ENCODE measurements around the gene CELA2B.
"Not testable (repeated sequence)": the region's sequence is repeated elsewhere in the genome, so short reads cannot be mapped to it uniquely, and the experiment has no call there.

The CELA2B gene

GRCh38 chr1:15452866-15453571 is 22.9 kb upstream of the CELA2B start:
- no peak for TF ChIP-seq CTCF (IDR thresholded peaks at IDR 0.05; ENCODE audit: insufficient read depth, low read depth, low read length, missing control alignments)
- H3K4me3 ChIP-seq (ENCODE audit: low read depth, low read length): no peak overlapping the region
- DNase-seq (ENCODE audit: low read depth): no peak

- DNase-seq (ENCODE audit: low read depth): no peak
- H3K4me3 ChIP-seq (ENCODE audit: low read depth, low read length): no peak overlapping the region
- TF ChIP-seq CTCF (IDR thresholded peaks at IDR 0.05; ENCODE audit: insufficient read depth, low read depth, low read length, missing control alignments): no peak
These were observed 22.2 kb upstream of the CELA2B start for GRCh38 chr1:15453734-15454133.

- DNase-seq (ENCODE audit: low read depth): no peak
- H3K4me3 ChIP-seq (ENCODE audit: low read depth, low read length): no peak overlapping the region
- TF ChIP-seq CTCF (IDR thresholded peaks at IDR 0.05; ENCODE audit: insufficient read depth, low read depth, low read length, missing control alignments): no peak
These were observed 21.6 kb upstream of the CELA2B start for GRCh38 chr1:15454256-15454655.

- H3K4me3 ChIP-seq (ENCODE audit: low read depth, low read length): no peak overlapping the region
- DNase-seq (ENCODE audit: low read depth): peak; percentile 89
These were observed 20.4 kb upstream of the CELA2B start for GRCh38 chr1:15455522-15455921.

GRCh38 chr1:15456313-15456954 is 19.5 kb upstream of the CELA2B start, which contains the start of gene CELA2A:
TSS of gene CELA2A (plus strand) at chr1:15456732. CDS start at chr1:15456754, 22 bp downstream.
- no peak within 1 kb of the TSS for H3K4me3 ChIP-seq (ENCODE audit: low read depth, low read length)
- no peak for DNase-seq (ENCODE audit: low read depth)
- TF ChIP-seq CTCF (IDR thresholded peaks at IDR 0.05; ENCODE audit: insufficient read depth, low read depth, low read length, missing control alignments): no peak

More at GRCh38 chr1:15455522-15455921, 20.4 kb upstream of the CELA2B start:
- TF ChIP-seq CTCF (IDR thresholded peaks at IDR 0.05; ENCODE audit: insufficient read depth, low read depth, low read length, missing control alignments): no peak

GRCh38 chr1:15457585-15457984 is 18.3 kb upstream of the CELA2B start:
- no peak for TF ChIP-seq CTCF (IDR thresholded peaks at IDR 0.05; ENCODE audit: insufficient read depth, low read depth, low read length, missing control alignments)
- no peak overlapping the region for H3K4me3 ChIP-seq (ENCODE audit: low read depth, low read length)
- no peak for DNase-seq (ENCODE audit: low read depth)

GRCh38 chr1:15458388-15458787 is 17.5 kb upstream of the CELA2B start:
- not testable (repeated sequence) for DNase-seq (ENCODE audit: low read depth); H3K4me3 ChIP-seq (ENCODE audit: low read depth, low read length)
